NCI-H128 (cell line): Measurements from ENCODE around the gene LXN.
"Not testable (repeated sequence)": the region's sequence is repeated elsewhere in the genome, so short reads cannot be mapped to it uniquely, and the experiment has no call there.

Experiments used
- DNase-seq: peaks from one replicate; lab custom pipeline; 2025; ENCODE audit not compliant: unreplicated experiment; lab: John Stamatoyannopoulos, UW

The LXN gene

GRCh38 chr3:158672215-158673176, at the start of gene LXN:
LXN (minus strand) TSS chr3:158672648; CDS start chr3:158672478, 170 bp downstream.
- no peak for DNase-seq

GRCh38 chr3:158722108-158722507, 49.7 kb upstream of the LXN start:
- DNase-seq: no peak

- DNase-seq: no peak
These were observed 46.2 kb upstream of the LXN start for GRCh38 chr3:158718490-158719170.

- DNase-seq: no peak
These were observed 45.1 kb upstream of the LXN start for GRCh38 chr3:158717576-158717975.

GRCh38 chr3:158713094-158713499, 40.6 kb upstream of the LXN start:
- no peak for DNase-seq

GRCh38 chr3:158712443-158712842, 40.0 kb upstream of the LXN start:
- no peak for DNase-seq

- DNase-seq: no peak
These were observed 39.4 kb upstream of the LXN start for GRCh38 chr3:158711886-158712285.

- no peak for DNase-seq
These were observed 38.2 kb upstream of the LXN start for GRCh38 chr3:158710601-158711000.

GRCh38 chr3:158709666-158710083, 37.2 kb upstream of the LXN start:
- DNase-seq: no peak

GRCh38 chr3:158703566-158703965, 31.1 kb upstream of the LXN start:
- DNase-seq: no peak

- no peak for DNase-seq
These were observed 30.5 kb upstream of the LXN start for GRCh38 chr3:158702815-158703481.

GRCh38 chr3:158701420-158702065, 29.1 kb upstream of the LXN start:
- no peak for DNase-seq

- DNase-seq: no peak
These were observed 28.1 kb upstream of the LXN start for GRCh38 chr3:158700559-158700958.

- no peak for DNase-seq
These were observed 24.2 kb upstream of the LXN start for GRCh38 chr3:158696618-158697017.

- DNase-seq: not testable (repeated sequence)
These were observed 21.5 kb upstream of the LXN start for GRCh38 chr3:158693866-158694456.

GRCh38 chr3:158685159-158685558, 12.7 kb upstream of the LXN start:
- DNase-seq: no peak

- DNase-seq: no peak
These were observed 10.9 kb upstream of the LXN start for GRCh38 chr3:158683230-158683962.

GRCh38 chr3:158680861-158681260, 8.4 kb upstream of the LXN start:
- DNase-seq: no peak

- DNase-seq: no peak
These were observed 7.1 kb upstream of the LXN start for GRCh38 chr3:158679547-158680000.

GRCh38 chr3:158678687-158679086, 6.2 kb upstream of the LXN start:
- no peak for DNase-seq
